Vagina (tissue), 2 donors: Measurements from ENCODE around the gene ITGA11.

Source experiments
- POLR2A ChIP-seq, 2 donors: fragments of 450-650 bp; IDR thresholded peaks; one replicate each; pipeline ENCODE4 v1.6.1; 2017; ENCODE audit warnings: antibody characterized with exemption in 2 of 2, mild to moderate bottlenecking in 2 of 2, moderate library complexity in 2 of 2
- POLR2AphosphoS5 ChIP-seq, 2 donors: sonication (generic); formaldehyde crosslinking; IDR thresholded peaks; one replicate each; pipeline ENCODE4 v1.9.0; 2017; ENCODE audit warnings: antibody characterized with exemption in 2 of 2, mild to moderate bottlenecking in 2 of 2, low read depth in 1 of 2; ENCODE audit not compliant: insufficient read depth in 1 of 2
- TF ChIP-seq, protein P1 (sequence below), 3 experiments: fragments of 450-650 bp in 2 of 3; fragments of 200-600 bp in 1 of 3; sonication (generic) in 1 of 3; IDR thresholded peaks; one replicate each; pipeline ENCODE4 v1.5.1; 2017 to 2019; ENCODE audit warnings: antibody characterized with exemption in 3 of 3, mild to moderate bottlenecking in 2 of 3, moderate library complexity in 2 of 3

DNA sequence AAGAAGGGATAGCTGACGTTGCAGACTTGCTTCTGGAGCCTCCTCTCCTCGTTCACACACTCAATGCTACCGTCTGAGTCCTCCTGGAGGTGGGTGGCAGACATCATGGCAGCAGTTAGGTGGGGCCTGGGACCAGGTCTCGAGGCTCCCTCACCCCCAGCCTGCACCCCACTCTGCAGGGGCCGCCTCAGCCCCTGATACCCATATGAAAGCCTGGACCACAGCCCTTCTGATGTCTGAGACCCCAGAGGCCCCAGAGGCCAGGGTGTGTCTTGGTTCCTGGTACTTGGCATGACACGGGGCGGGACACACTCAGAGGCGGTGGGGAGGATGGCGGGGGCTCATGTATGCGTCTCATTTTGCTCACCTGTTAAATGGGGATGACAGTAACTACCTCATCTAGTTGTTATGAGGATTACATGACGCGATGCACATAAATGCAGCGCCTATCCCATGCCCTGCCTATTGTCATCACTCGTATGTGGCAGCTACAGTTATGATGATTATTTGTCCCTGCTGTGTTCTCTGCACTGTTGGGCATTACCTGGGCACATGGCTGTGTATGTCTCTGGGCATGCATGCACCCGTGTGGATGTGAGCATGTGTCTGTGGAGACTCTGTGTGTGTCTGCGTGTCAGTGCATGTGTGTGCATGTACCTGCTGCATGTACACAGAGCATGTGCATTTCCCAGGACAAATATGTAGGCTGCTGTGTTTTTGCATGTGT lies 114.5 kb downstream of the ITGA11 start:
- TF ChIP-seq, protein P1, sequence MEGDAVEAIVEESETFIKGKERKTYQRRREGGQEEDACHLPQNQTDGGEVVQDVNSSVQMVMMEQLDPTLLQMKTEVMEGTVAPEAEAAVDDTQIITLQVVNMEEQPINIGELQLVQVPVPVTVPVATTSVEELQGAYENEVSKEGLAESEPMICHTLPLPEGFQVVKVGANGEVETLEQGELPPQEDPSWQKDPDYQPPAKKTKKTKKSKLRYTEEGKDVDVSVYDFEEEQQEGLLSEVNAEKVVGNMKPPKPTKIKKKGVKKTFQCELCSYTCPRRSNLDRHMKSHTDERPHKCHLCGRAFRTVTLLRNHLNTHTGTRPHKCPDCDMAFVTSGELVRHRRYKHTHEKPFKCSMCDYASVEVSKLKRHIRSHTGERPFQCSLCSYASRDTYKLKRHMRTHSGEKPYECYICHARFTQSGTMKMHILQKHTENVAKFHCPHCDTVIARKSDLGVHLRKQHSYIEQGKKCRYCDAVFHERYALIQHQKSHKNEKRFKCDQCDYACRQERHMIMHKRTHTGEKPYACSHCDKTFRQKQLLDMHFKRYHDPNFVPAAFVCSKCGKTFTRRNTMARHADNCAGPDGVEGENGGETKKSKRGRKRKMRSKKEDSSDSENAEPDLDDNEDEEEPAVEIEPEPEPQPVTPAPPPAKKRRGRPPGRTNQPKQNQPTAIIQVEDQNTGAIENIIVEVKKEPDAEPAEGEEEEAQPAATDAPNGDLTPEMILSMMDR (IDR thresholded peaks at IDR 0.05): no peak
- TF ChIP-seq POLR2A (IDR thresholded peaks at IDR 0.05): no peak
- TF ChIP-seq POLR2AphosphoS5 (IDR thresholded peaks at IDR 0.05; ENCODE audit: insufficient read depth in 1 of 2, low read depth in 1 of 2): no peak
